Measurements from ENCODE around the gene PTPMT1.
"Not testable (repeated sequence)": the region's sequence is repeated elsewhere in the genome, so short reads cannot be mapped to it uniquely, and the experiment has no call there.

Gene PTPMT1

GRCh38 chr11:47529951-47530350 lies 35.4 kb upstream of the PTPMT1 start:
- FAIRE-seq (no peak), DNase-seq (ENCODE audit: insufficient read length, low spot score) (no peak)

GRCh38 chr11:47530721-47531120 lies 34.7 kb upstream of the PTPMT1 start:
- DNase-seq (ENCODE audit: insufficient read length, low spot score); FAIRE-seq: not testable (repeated sequence)

More at GRCh38 chr11:47529951-47530350, 35.4 kb upstream of the PTPMT1 start:
- TF ChIP-seq POU2F2 (IDR thresholded peaks at IDR 0.05; ENCODE audit: low read depth, low read length): no peak
- TF ChIP-seq POLR2AphosphoS5 (IDR thresholded peaks at IDR 0.05; ENCODE audit: low read depth, low read length): no peak
- TF ChIP-seq POLR2A (IDR thresholded peaks at IDR 0.05; ENCODE audit: low read depth, low read length): no peak
- no peak for TF ChIP-seq SPI1 (IDR thresholded peaks at IDR 0.05; ENCODE audit: low read depth, low read length)
- no peak for TF ChIP-seq TAF1 (IDR thresholded peaks at IDR 0.05; ENCODE audit: low read depth, low read length)
- no peak for TF ChIP-seq PAX5 (IDR thresholded peaks at IDR 0.05; ENCODE audit: insufficient read depth, low read length, severe bottlenecking)

- no peak for TF ChIP-seq POLR2AphosphoS5 (IDR thresholded peaks at IDR 0.05; ENCODE audit: low read depth, low read length)
- no peak for TF ChIP-seq POLR2A (IDR thresholded peaks at IDR 0.05; ENCODE audit: low read depth, low read length)
- TF ChIP-seq SPI1 (IDR thresholded peaks at IDR 0.05; ENCODE audit: low read depth, low read length): no peak
- no peak for TF ChIP-seq TAF1 (IDR thresholded peaks at IDR 0.05; ENCODE audit: low read depth, low read length)
- no peak for TF ChIP-seq POU2F2 (IDR thresholded peaks at IDR 0.05; ENCODE audit: low read depth, low read length)
- no peak for TF ChIP-seq PAX5 (IDR thresholded peaks at IDR 0.05; ENCODE audit: insufficient read depth, low read length, severe bottlenecking)
- DNase-seq (ENCODE audit: insufficient read length, low spot score) (no peak), FAIRE-seq (no peak)
Measured at GRCh38 chr11:47531666-47532065, 33.7 kb upstream of the PTPMT1 start.

GRCh38 chr11:47532597-47533213 lies 32.7 kb upstream of the PTPMT1 start:
- FAIRE-seq: no peak
- no peak for DNase-seq (ENCODE audit: insufficient read length, low spot score)

GRCh38 chr11:47533690-47534151 lies 31.7 kb upstream of the PTPMT1 start:
- no peak for DNase-seq (ENCODE audit: insufficient read length, low spot score)
- no peak for FAIRE-seq

More at GRCh38 chr11:47532597-47533213, 32.7 kb upstream of the PTPMT1 start:
- TF ChIP-seq POLR2AphosphoS5 (IDR thresholded peaks at IDR 0.05; ENCODE audit: low read depth, low read length): no peak
- no peak for TF ChIP-seq PAX5 (IDR thresholded peaks at IDR 0.05; ENCODE audit: insufficient read depth, low read length, severe bottlenecking)
- TF ChIP-seq TAF1 (IDR thresholded peaks at IDR 0.05; ENCODE audit: low read depth, low read length): no peak
- no peak for TF ChIP-seq POU2F2 (IDR thresholded peaks at IDR 0.05; ENCODE audit: low read depth, low read length)
- TF ChIP-seq POLR2A (IDR thresholded peaks at IDR 0.05; ENCODE audit: low read depth, low read length): no peak
- no peak for TF ChIP-seq SPI1 (IDR thresholded peaks at IDR 0.05; ENCODE audit: low read depth, low read length)

DNA sequence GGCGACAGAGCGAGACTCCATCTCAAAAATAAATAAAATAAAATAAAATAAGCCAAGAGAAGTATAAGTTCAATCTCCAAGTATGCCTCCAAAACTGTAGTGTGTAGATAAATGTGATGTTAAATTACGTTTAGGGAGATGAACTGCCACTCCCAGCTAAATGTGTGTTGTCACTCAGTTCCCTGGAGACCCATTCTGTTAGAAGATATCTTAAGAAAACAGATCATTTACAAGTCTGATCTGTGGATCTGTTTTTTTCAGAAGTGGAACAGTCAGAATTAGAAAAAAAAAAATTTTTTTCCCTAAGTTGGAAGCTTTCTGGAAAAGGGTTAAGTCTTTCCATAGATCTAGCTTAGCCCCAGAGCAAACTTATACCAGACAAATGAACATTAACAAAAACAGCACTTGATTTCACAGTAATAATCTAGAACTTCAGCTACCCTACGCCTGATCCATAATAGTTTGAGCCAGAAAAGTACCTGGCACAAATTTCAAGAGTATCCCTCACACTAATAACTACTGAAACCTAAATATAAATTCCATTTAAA lies 30.6 kb upstream of the PTPMT1 start:
- DNase-seq (ENCODE audit: insufficient read length, low spot score): no peak
- no peak for FAIRE-seq
- no peak for TF ChIP-seq POU2F2 (IDR thresholded peaks at IDR 0.05; ENCODE audit: low read depth, low read length)

More at GRCh38 chr11:47533690-47534151, 31.7 kb upstream of the PTPMT1 start:
- TF ChIP-seq POLR2A (IDR thresholded peaks at IDR 0.05; ENCODE audit: low read depth, low read length) (no peak), PAX5 (IDR thresholded peaks at IDR 0.05; ENCODE audit: insufficient read depth, low read length, severe bottlenecking) (no peak), POLR2AphosphoS5 (IDR thresholded peaks at IDR 0.05; ENCODE audit: low read depth, low read length) (no peak), TAF1 (IDR thresholded peaks at IDR 0.05; ENCODE audit: low read depth, low read length) (no peak), SPI1 (IDR thresholded peaks at IDR 0.05; ENCODE audit: low read depth, low read length) (no peak), POU2F2 (IDR thresholded peaks at IDR 0.05; ENCODE audit: low read depth, low read length) (no peak)

- FAIRE-seq: no peak
- TF ChIP-seq PAX5 (IDR thresholded peaks at IDR 0.05; ENCODE audit: insufficient read depth, low read length, severe bottlenecking) (no peak), SPI1 (IDR thresholded peaks at IDR 0.05; ENCODE audit: low read depth, low read length) (no peak), POLR2A (IDR thresholded peaks at IDR 0.05; ENCODE audit: low read depth, low read length) (no peak), POLR2AphosphoS5 (IDR thresholded peaks at IDR 0.05; ENCODE audit: low read depth, low read length) (no peak), POU2F2 (IDR thresholded peaks at IDR 0.05; ENCODE audit: low read depth, low read length) (no peak), TAF1 (IDR thresholded peaks at IDR 0.05; ENCODE audit: low read depth, low read length) (no peak)
- DNase-seq (ENCODE audit: insufficient read length, low spot score): no peak
Measured at GRCh38 chr11:47536915-47537314, 28.5 kb upstream of the PTPMT1 start.

DNA sequence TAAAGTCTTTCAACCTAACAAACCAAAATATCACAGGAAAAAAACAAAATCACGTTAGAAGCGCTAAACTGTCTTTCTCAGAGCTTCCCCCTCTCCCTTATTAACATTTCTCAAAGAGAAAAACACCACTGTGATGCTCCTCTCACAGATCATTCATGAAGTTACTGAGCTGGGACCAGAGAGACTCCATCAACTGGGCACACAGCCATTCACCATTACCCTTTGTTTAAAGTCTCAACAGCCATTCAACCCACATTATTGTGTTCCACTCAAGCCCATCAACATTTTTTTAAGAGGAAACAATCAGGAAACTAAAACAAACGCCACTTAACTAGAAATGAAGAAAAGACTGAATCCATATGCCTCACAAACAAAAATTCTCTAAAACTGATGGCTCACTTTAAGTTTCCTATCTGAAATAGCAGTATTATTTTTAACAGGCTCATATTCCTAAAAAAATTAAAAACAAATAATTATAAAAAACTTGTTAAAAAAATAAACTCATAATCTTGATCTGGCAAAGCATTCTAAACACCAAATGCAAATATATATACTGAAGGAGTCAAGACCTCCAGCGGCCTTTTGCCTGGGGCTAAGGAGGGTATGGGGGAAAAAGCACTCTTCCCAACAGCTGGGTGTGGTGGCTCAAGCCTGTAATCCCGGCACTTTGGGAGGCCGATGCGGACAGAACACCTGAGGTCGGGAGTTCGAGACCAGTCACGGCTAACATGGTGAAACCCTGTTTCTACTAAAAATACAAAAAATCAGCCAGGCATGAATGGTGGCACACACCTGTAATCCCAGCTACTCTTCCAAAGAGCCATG lies 26.4 kb upstream of the PTPMT1 start:
- DNase-seq (ENCODE audit: insufficient read length, low spot score) (no peak), FAIRE-seq (no peak)
- TF ChIP-seq PAX5 (IDR thresholded peaks at IDR 0.05; ENCODE audit: insufficient read depth, low read length, severe bottlenecking) (no peak), POLR2AphosphoS5 (IDR thresholded peaks at IDR 0.05; ENCODE audit: low read depth, low read length) (no peak), SPI1 (IDR thresholded peaks at IDR 0.05; ENCODE audit: low read depth, low read length) (no peak), POU2F2 (IDR thresholded peaks at IDR 0.05; ENCODE audit: low read depth, low read length) (no peak), POLR2A (IDR thresholded peaks at IDR 0.05; ENCODE audit: low read depth, low read length) (no peak), TAF1 (IDR thresholded peaks at IDR 0.05; ENCODE audit: low read depth, low read length) (no peak)

DNA sequence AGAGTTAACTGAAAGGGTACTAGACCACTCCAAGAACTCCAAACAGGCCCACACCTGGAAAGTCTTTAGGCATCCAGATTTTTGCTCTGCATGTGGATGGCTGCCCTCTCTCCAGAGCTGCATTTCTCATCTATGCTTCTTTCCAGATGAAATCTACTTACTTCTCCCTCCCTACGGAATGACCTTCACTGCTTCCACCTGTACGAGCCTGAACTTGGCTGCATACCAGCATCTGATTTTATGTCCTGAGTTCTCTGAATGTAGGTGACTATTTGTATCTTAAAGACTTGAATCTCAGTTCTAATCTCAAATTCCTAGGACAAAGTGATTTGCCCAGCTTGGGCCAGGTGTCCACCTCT lies 25.7 kb upstream of the PTPMT1 start:
- FAIRE-seq (no peak), DNase-seq (ENCODE audit: insufficient read length, low spot score) (no peak)
- no peak for TF ChIP-seq SPI1 (IDR thresholded peaks at IDR 0.05; ENCODE audit: low read depth, low read length)
- no peak for TF ChIP-seq TAF1 (IDR thresholded peaks at IDR 0.05; ENCODE audit: low read depth, low read length)
- TF ChIP-seq POLR2A (IDR thresholded peaks at IDR 0.05; ENCODE audit: low read depth, low read length): no peak
- no peak for TF ChIP-seq POLR2AphosphoS5 (IDR thresholded peaks at IDR 0.05; ENCODE audit: low read depth, low read length)
- TF ChIP-seq PAX5 (IDR thresholded peaks at IDR 0.05; ENCODE audit: insufficient read depth, low read length, severe bottlenecking): no peak

All from GM12891 (cell line).